Testis (tissue), 3 donors: ENCODE results near the gene PRPS1. TPM values are rescaled to one million over a fixed set of nuclear protein-coding genes. Genes with fewer than 3 reads are reported as not detected.
"Not testable (repeated sequence)": the region's sequence is repeated elsewhere in the genome, so short reads cannot be mapped to it uniquely, and the experiment has no call there.

Source experiments
- DNase-seq: peaks from one replicate; pipeline ENCODE4 v3.0.0-alpha.2; 2019
- H3K27ac ChIP-seq, 2 donors: fragments of 200-600 bp; sonication (generic); one replicate each; pipeline ENCODE4 v1.5.1; 2019
- H3K27me3 ChIP-seq: fragments of 200-600 bp; sonication (generic); one replicate; pipeline ENCODE4 v1.5.1; 2019
- H3K36me3 ChIP-seq: fragments of 200-600 bp; sonication (generic); one replicate; pipeline ENCODE4 v1.5.1; 2017; ENCODE audit warnings: low read depth; ENCODE audit errors: missing control alignments
- H3K4me1 ChIP-seq: fragments of 200-600 bp; sonication (generic); one replicate; pipeline ENCODE4 v1.5.1; 2019
- H3K4me3 ChIP-seq, 2 donors: fragments of 200-600 bp; sonication (generic); one replicate each; pipeline ENCODE4 v1.5.1; 2017 to 2019
- H3K9me3 ChIP-seq: fragments of 200-600 bp; sonication (generic); one replicate; pipeline ENCODE4 v1.5.1; 2017
- POLR2A ChIP-seq: fragments of 450-650 bp; IDR thresholded peaks from one replicate; pipeline ENCODE4 v1.6.1; 2017; ENCODE audit warnings: antibody characterized with exemption, mild to moderate bottlenecking, moderate library complexity
- WGBS, 2 donors: methylation state at CpG; one replicate each; pipeline ENCODE4 v1.1.5; 2018; 5-methylcytosine and 5-hydroxymethylcytosine counted together
- intact Hi-C: fragments of 100-400 bp; cut with DNase I; formaldehyde crosslinking; loops from one replicate; pipeline ENCODE4 v1.15.1; 2023; ENCODE audit warnings: low total_unique reads
- polyA plus RNA-seq: library from polyadenylated mRNA; stranded (reverse); fragments of 350-450 nt; fragmentation: Illumina TruSeq; extraction: RNeasy Lipid Tissue Mini Kit (QIAGEN cat#74804); gene quantifications from one replicate; pipeline ENCODE4 v1.2.3, GENCODE V29; 2014; ENCODE audit warnings: low read depth, low replicate concordance; ENCODE audit not compliant: insufficient read depth
- total RNA-seq, 2 donors: library from RNA; depleted of rRNA; stranded (reverse); fragments of >200 nt; gene quantifications; one replicate each; pipeline ENCODE4 v1.2.3, GENCODE V29; 2016
- TF ChIP-seq, protein P1 (sequence below), 3 experiments: fragments of 450-650 bp in 2 of 3; fragments of 200-600 bp in 1 of 3; sonication (generic) in 1 of 3; IDR thresholded peaks; one replicate each; pipeline ENCODE4 v1.5.1; 2016 to 2019; ENCODE audit warnings: antibody characterized with exemption in 3 of 3, mild to moderate bottlenecking in 2 of 3, moderate library complexity in 1 of 3

Gene PRPS1
- total and polyA plus RNA-seq, 3 donors from 2014 or later = 32.7 to 39.3 (median 38.7) TPM

DNA sequence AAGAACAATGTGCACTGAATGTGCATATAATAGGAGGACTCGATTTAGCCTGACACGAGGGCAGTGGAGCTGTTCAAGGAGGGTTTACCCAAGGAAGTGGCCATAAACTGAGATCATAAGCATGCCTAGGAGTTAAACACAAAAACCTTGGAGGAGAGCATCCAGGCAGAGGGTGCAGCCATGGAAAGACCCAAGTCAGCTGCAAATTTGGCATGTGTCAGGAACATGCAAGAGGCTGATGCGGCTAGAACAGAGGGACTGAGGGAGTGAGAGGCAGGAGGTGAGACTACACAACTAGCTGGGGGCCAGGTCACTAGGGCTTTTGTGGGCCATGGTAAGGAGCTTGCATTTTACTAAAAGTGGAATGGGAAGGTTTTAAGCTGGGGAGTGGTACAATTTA, 55.6 kb downstream of the PRPS1 start:
- Histone ChIP-seq H3K27ac (peak overlapping the region; percentile 59 to 68), H3K4me3 (no peak overlapping the region), H3K27me3 (no peaks in the 10 kb centered on the region), H3K9me3 (no peaks in the 10 kb centered on the region), H3K4me1 (peaks cover 3% of the 10 kb centered on the region), H3K36me3 (no peaks in the 10 kb centered on the region)
- TF ChIP-seq, protein P1, sequence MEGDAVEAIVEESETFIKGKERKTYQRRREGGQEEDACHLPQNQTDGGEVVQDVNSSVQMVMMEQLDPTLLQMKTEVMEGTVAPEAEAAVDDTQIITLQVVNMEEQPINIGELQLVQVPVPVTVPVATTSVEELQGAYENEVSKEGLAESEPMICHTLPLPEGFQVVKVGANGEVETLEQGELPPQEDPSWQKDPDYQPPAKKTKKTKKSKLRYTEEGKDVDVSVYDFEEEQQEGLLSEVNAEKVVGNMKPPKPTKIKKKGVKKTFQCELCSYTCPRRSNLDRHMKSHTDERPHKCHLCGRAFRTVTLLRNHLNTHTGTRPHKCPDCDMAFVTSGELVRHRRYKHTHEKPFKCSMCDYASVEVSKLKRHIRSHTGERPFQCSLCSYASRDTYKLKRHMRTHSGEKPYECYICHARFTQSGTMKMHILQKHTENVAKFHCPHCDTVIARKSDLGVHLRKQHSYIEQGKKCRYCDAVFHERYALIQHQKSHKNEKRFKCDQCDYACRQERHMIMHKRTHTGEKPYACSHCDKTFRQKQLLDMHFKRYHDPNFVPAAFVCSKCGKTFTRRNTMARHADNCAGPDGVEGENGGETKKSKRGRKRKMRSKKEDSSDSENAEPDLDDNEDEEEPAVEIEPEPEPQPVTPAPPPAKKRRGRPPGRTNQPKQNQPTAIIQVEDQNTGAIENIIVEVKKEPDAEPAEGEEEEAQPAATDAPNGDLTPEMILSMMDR (IDR thresholded peaks at IDR 0.05) = no peak
- TF ChIP-seq POLR2A = no peak
- WGBS, 2 donors = 34 to 77% methylated on average over 3 of the region's 3 CpGs
- intact Hi-C loops = no loop called here
- DNase-seq = no peak

DNA sequence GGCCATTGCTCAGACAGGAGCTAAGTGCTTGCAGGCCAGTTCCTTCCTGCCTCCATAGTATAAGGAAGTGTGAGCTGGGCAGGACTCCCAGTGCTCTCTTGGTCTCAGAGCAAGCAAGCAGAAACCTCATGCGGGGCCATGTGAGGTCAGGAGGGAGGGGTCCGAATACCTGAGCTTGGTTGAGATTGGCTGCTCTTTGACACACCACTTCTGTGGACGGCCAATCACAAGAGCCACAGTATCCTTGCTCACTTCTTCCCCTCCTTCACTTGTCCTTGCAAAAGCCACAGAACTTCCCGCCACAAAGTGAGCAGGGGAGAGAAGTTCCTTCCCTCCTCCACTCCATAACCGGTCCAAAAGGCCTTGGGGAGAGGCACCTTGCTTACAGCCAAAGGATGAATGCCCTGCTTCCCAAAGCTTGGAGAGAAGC, 56.7 kb downstream of the PRPS1 start:
- WGBS, 2 donors = 30 to 40% methylated on average over 1 to 5 of the region's 5 CpGs
- Histone ChIP-seq H3K9me3 (no peaks in the 10 kb centered on the region), H3K4me1 (peaks cover 3% of the 10 kb centered on the region), H3K36me3 (no peaks in the 10 kb centered on the region), H3K27me3 (no peaks in the 10 kb centered on the region), H3K27ac (peak overlapping the region; percentile 31 to 68), H3K4me3 (no peak overlapping the region)
- TF ChIP-seq POLR2A = no peak
- TF ChIP-seq, protein P1 (IDR thresholded peaks at IDR 0.05) = no peak
- intact Hi-C loops = no loop called here
- peak; percentile 86 for DNase-seq

DNA sequence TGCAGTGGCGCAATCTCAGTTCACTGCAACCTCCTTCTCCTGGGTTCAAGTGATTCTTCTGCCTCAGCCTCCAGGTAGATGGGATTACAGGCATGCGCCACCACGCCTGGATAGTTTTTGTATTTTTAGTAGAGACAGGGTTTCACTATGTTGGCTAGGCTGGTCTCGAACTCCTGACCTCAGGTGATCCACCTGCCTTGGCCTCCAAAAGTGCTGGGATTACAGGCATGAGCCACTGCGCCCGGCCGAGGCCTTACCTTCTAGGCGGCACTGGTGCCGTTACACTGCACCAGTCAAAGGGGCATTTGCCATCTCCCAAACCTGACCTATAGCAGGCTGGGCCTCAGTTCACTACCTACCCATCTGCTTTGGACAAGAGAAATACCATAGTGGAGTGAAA, 57.3 kb downstream of the PRPS1 start:
- WGBS, 2 donors = 93 to 94% methylated on average over 9 of the region's 9 CpGs
- intact Hi-C loops, H3K4me1 ChIP-seq: not testable (repeated sequence)

DNA sequence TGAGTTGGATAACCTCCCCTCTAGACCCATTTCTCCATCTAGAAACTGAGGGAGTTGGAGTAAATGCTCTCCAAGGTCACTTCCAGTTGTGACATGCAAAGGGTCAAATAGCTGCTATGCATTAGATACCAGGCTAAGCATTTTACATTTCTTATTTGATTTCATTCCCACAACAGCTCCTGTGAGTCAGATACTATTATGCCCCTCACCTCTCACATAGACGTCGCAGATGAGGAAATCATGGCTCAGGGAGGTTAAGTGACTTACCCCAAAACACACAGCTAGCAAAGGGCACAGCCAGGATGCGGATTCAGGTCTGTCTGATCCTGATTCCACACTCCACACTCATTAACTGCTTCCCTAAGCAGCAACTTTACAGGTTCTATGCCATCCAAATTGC, 57.7 kb downstream of the PRPS1 start:
- intact Hi-C loops = no loop called here
- no peaks in the 10 kb centered on the region for H3K36me3 ChIP-seq
- WGBS, 2 donors = 87 to 95% methylated on average over 3 of the region's 3 CpGs
- H3K4me3 ChIP-seq = no peak overlapping the region
- H3K27ac ChIP-seq = peak overlapping the region in 1 of 2 donors; percentile 68
- DNase-seq = no peak
- H3K4me1 ChIP-seq = peaks cover 3% of the 10 kb centered on the region
- no peaks in the 10 kb centered on the region for H3K27me3 ChIP-seq
- TF ChIP-seq, protein P1 (IDR thresholded peaks at IDR 0.05) = no peak
- no peaks in the 10 kb centered on the region for H3K9me3 ChIP-seq

More for the DNA sequence above, 57.3 kb downstream of the PRPS1 start:
- H3K36me3 ChIP-seq, H3K9me3 ChIP-seq, H3K4me3 ChIP-seq, DNase-seq, H3K27me3 ChIP-seq: not testable (repeated sequence)
- peak overlapping the region; percentile 31 to 68 for H3K27ac ChIP-seq

DNA sequence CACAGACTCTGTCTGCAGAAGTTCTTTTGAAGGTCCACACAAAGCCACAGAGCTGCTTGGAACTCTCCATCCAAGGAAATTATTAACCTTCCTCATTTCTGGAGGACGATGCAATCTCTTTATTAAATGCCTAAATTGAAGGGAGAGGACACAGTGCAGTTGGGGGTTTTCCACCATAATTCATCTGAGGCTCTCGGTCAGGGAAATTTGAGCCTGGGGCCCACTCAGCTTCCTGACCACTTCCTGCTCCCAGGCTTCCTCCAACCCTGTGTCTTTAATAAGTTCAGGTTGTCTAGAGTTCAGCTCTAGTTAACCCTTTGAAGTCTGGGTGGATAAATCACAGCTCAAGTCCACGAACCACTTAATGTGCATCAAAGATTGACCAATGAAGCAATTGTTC, 58.5 kb downstream of the PRPS1 start:
- DNase-seq = no peak
- no peaks in the 10 kb centered on the region for H3K27me3 ChIP-seq
- H3K4me1 ChIP-seq = peaks cover 3% of the 10 kb centered on the region
- no peak for TF ChIP-seq POLR2A
- TF ChIP-seq, protein P1 (IDR thresholded peaks at IDR 0.05) = no peak
- H3K36me3 ChIP-seq = no peaks in the 10 kb centered on the region
- H3K4me3 ChIP-seq = no peak overlapping the region
- 59 to 66% methylated on average over 3 of the region's 3 CpGs for WGBS, 2 donors
- intact Hi-C loops = no loop called here
- H3K9me3 ChIP-seq = no peaks in the 10 kb centered on the region
- H3K27ac ChIP-seq = no peak overlapping the region
